IMR-90 (cell line): ENCODE measurements around the gene TRIM44. TPM values are rescaled to one million over a fixed set of nuclear protein-coding genes. Genes with fewer than 3 reads are reported as not detected.

Source experiments
- ATAC-seq: fragments of 200-7000 bp; cut with Tn5 transposase; 2 replicates; pipeline ENCODE4 v1.9.1; 2020; ENCODE audit warnings: low read depth, mild to moderate bottlenecking, moderate library complexity
- BruUV-seq: library from RNA; stranded (reverse); fragments of 400-500 nt; replicated peaks from 2 replicates; lab custom pipeline; 2021; lab: Mats Ljungman, UMichigan
- CTCF ChIA-PET: fragments of 300-600 bp; formaldehyde crosslinking; extraction: SDS; loops from one replicate; lab custom pipeline; 2021; ENCODE audit warnings: antibody characterized with exemption; lab: Yijun Ruan, JAX
- POLR2A ChIA-PET: fragments of 300-600 bp; sonication (Branson Sonifier 250); formaldehyde crosslinking; loops from one replicate; lab custom pipeline; 2022; ENCODE audit warnings: antibody characterized with exemption; ENCODE audit not compliant: unreplicated experiment; lab: Charles Lee
- DNase-seq: peaks from one replicate; pipeline ENCODE4 v3.0.0; 2013
- H2AFZ ChIP-seq: replicated peaks from 2 replicates; pipeline ENCODE3; 2013; ENCODE audit warnings: low read length, mild to moderate bottlenecking; ENCODE audit not compliant: poor library complexity
- H2AK5ac ChIP-seq: 2 replicates; pipeline ENCODE4 v1.6.1; 2013; ENCODE audit warnings: low read depth, low read length, inconsistent platforms
- H2AK9ac ChIP-seq: replicated peaks from 2 replicates; pipeline ENCODE3; 2013; ENCODE audit warnings: mild to moderate bottlenecking, low read depth, low read length, moderate library complexity; ENCODE audit not compliant: poor library complexity
- H2BK120ac ChIP-seq: 2 replicates; pipeline ENCODE4 v1.6.1; 2013; ENCODE audit warnings: low read depth, low read length, inconsistent platforms
- H2BK15ac ChIP-seq: 3 replicates; pipeline ENCODE4 v1.6.1; 2013; ENCODE audit warnings: low read depth, low read length, inconsistent platforms
- H2BK20ac ChIP-seq: 2 replicates; pipeline ENCODE4 v1.6.1; 2013; ENCODE audit warnings: low read depth, mild to moderate bottlenecking, inconsistent platforms, low read length, moderate library complexity
- H2BK5ac ChIP-seq: 2 replicates; pipeline ENCODE4 v1.6.1; 2013; ENCODE audit warnings: mild to moderate bottlenecking, low read depth, low read length, inconsistent platforms; ENCODE audit not compliant: poor library complexity, severe bottlenecking
- H3K14ac ChIP-seq: replicated peaks from 2 replicates; pipeline ENCODE4 v1.6.1; 2013; ENCODE audit warnings: low read depth, low read length, inconsistent platforms
- H3K18ac ChIP-seq: 2 replicates; pipeline ENCODE4 v1.6.1; 2013; ENCODE audit warnings: low read depth, low read length, control low read depth
- H3K23ac ChIP-seq: 2 replicates; pipeline ENCODE4 v1.6.1; 2013; ENCODE audit warnings: low read depth, low read length, inconsistent platforms
- H3K27ac ChIP-seq: 2 replicates; pipeline ENCODE4 v1.5.1; 2013; ENCODE audit warnings: mild to moderate bottlenecking, control low read depth, low read length; ENCODE audit not compliant: insufficient read depth
- H3K27me3 ChIP-seq: 2 replicates; pipeline ENCODE4 v1.6.1; 2013; ENCODE audit warnings: low read length; ENCODE audit not compliant: control insufficient read depth, insufficient read depth
- H3K36me3 ChIP-seq: 2 replicates; pipeline ENCODE4 v1.6.1; 2013; ENCODE audit warnings: low read length, mixed read lengths; ENCODE audit not compliant: control insufficient read depth, insufficient read depth
- H3K4ac ChIP-seq: 2 replicates; pipeline ENCODE4 v1.6.1; 2013; ENCODE audit warnings: low read depth, low read length, inconsistent platforms
- H3K4me1 ChIP-seq: 2 replicates; pipeline ENCODE4 v1.6.1; 2013; ENCODE audit warnings: low read length, mixed read lengths; ENCODE audit not compliant: control insufficient read depth, insufficient read depth
- H3K4me2 ChIP-seq: 2 replicates; pipeline ENCODE4 v1.6.1; 2013; ENCODE audit warnings: low read depth, mild to moderate bottlenecking, control low read depth, low read length, moderate library complexity
- H3K4me3 ChIP-seq: 2 replicates; pipeline ENCODE4 v1.5.1; 2013; ENCODE audit warnings: low read depth, mild to moderate bottlenecking, control low read depth, low read length, moderate library complexity; ENCODE audit not compliant: insufficient read depth
- H3K56ac ChIP-seq: 2 replicates; pipeline ENCODE4 v1.6.1; 2013; ENCODE audit warnings: low read length, inconsistent platforms; ENCODE audit not compliant: insufficient read depth; ENCODE audit errors: extremely low read depth
- H3K79me1 ChIP-seq, 2 experiments: 2 replicates each; pipeline ENCODE4 v1.6.1; 2013; ENCODE audit warnings: low read length in 2 of 2, inconsistent platforms in 1 of 2, low read depth in 1 of 2
- H3K9ac ChIP-seq: 2 replicates; pipeline ENCODE4 v1.6.1; 2013; ENCODE audit warnings: low read depth, low read length, control low read depth
- H3K9me1 ChIP-seq: 2 replicates; pipeline ENCODE4 v1.6.1; 2013; ENCODE audit warnings: low read length, inconsistent platforms; ENCODE audit not compliant: insufficient read depth
- H3K9me3 ChIP-seq: 2 replicates; pipeline ENCODE4 v1.6.1; 2013; ENCODE audit warnings: low read length; ENCODE audit not compliant: control insufficient read depth, insufficient read depth
- H4K20me1 ChIP-seq: 2 replicates; pipeline ENCODE4 v1.6.1; 2013; ENCODE audit warnings: low read length, inconsistent platforms; ENCODE audit not compliant: insufficient read depth
- H4K5ac ChIP-seq: 2 replicates; pipeline ENCODE4 v1.6.1; 2013; ENCODE audit warnings: mild to moderate bottlenecking, low read depth, low read length, control low read depth
- H4K8ac ChIP-seq, 2 experiments: 2 replicates each; pipeline ENCODE4 v1.6.1; 2013; ENCODE audit warnings: low read depth in 2 of 2, low read length in 2 of 2, control low read depth in 1 of 2, inconsistent platforms in 1 of 2
- H4K91ac ChIP-seq: 2 replicates; pipeline ENCODE4 v1.6.1; 2013; ENCODE audit warnings: low read depth, low read length, inconsistent platforms; ENCODE audit not compliant: insufficient read depth
- BHLHE40 ChIP-seq: fragments of 150-350 bp; IDR thresholded peaks from 2 replicates; pipeline ENCODE4 v1.6.1; 2016; ENCODE audit warnings: mild to moderate bottlenecking, low read depth, low read length
- CEBPB ChIP-seq: IDR thresholded peaks from 2 replicates; pipeline ENCODE4 v1.6.1; 2012; ENCODE audit warnings: low read depth, low read length, improper control_type of control experiment
- CTCF ChIP-seq: conservative IDR thresholded peaks from 2 replicates; pipeline ENCODE4 v1.5.1; 2012; ENCODE audit warnings: mild to moderate bottlenecking, low read depth, low read length, improper control_type of control experiment
- ELK1 ChIP-seq: fragments of 150-350 bp; IDR thresholded peaks from 2 replicates; pipeline ENCODE4 v1.6.1; 2016; ENCODE audit warnings: low read depth, mild to moderate bottlenecking, low read length, moderate library complexity, borderline replicate concordance
- FOS ChIP-seq: fragments of 150-350 bp; IDR thresholded peaks from 2 replicates; pipeline ENCODE4 v1.6.1; 2016; ENCODE audit warnings: low read depth, low read length
- MAFK ChIP-seq: IDR thresholded peaks from 2 replicates; pipeline ENCODE4 v1.6.1; 2012; ENCODE audit warnings: low read depth, low read length, improper control_type of control experiment
- MXI1 ChIP-seq: IDR thresholded peaks from 2 replicates; pipeline ENCODE4 v1.6.1; 2012; ENCODE audit warnings: low read depth, mild to moderate bottlenecking, low read length, moderate library complexity, borderline replicate concordance
- NFE2L2 ChIP-seq: fragments of 150-350 bp; IDR thresholded peaks from 2 replicates; pipeline ENCODE4 v1.6.1; 2016; ENCODE audit warnings: low read depth, mild to moderate bottlenecking, low read length
- RCOR1 ChIP-seq: IDR thresholded peaks from 2 replicates; pipeline ENCODE4 v1.6.1; 2012; ENCODE audit warnings: mild to moderate bottlenecking, low read length, improper control_type of control experiment; ENCODE audit not compliant: insufficient replicate concordance
- SMC3 ChIP-seq: fragments of 150-350 bp; IDR thresholded peaks from 2 replicates; pipeline ENCODE4 v1.6.1; 2016; ENCODE audit warnings: low read depth, mild to moderate bottlenecking, antibody characterized with exemption, low read length, moderate library complexity
- WGBS, 2 experiments: methylation state at CpG; one replicate each; pipeline versions ENCODE4 v1.1.5 to v1.1.7; 2013; ENCODE audit warnings: missing lambda C conversion rate in 2 of 2; ENCODE audit not compliant: insufficient read length in 1 of 2; ENCODE audit errors: extremely low coverage in 2 of 2; 5-methylcytosine and 5-hydroxymethylcytosine counted together
- dilution Hi-C: fragments of 300-500 bp; cut with HindIII; formaldehyde crosslinking; loops from one replicate; pipeline ENCODE4 v1.14.3; 2018; ENCODE audit warnings: low sequenced_read_pairs; ENCODE audit not compliant: unreplicated experiment
- in situ Hi-C: fragments of 300-500 bp; cut with MboI; formaldehyde crosslinking; loops from 3 replicates; pipeline ENCODE4 v1.14.3; 2019; ENCODE audit warnings: low sequenced_read_pairs, inconsistent platforms, mixed read lengths
- intact Hi-C: fragments of 100-400 bp; cut with micrococcal nuclease; formaldehyde crosslinking; loops from 2 replicates; pipeline ENCODE4 v1.10.0; 2022
- polyA plus RNA-seq, 3 experiments: library from polyadenylated mRNA; depleted of rRNA; stranded (reverse); fragments of >200 nt; gene quantifications; 2 replicates each; pipeline ENCODE4 v1.2.3, GENCODE V29; 2012; ENCODE audit warnings: low replicate concordance in 1 of 3
- total RNA-seq: library from RNA; depleted of rRNA; stranded (reverse); fragments of >200 nt; gene quantifications from 2 replicates; pipeline ENCODE4 v1.2.3, GENCODE V29; 2012

The TRIM44 gene
- total and polyA plus RNA-seq, 2 of the 4 experiments (the other 2 are of a cell fraction): 50.7 to 104 TPM

GRCh38 chr11:35747668-35748067 is 85.1 kb downstream of the TRIM44 start (continued):
- TF ChIP-seq MXI1: no peak
- no peak for TF ChIP-seq BHLHE40

GRCh38 chr11:35748644-35749043 is 86.1 kb downstream of the TRIM44 start:
- Histone ChIP-seq H3K9me3 (no peaks in the 10 kb centered on the region), H3K27me3 (no peaks in the 10 kb centered on the region), H2AK9ac (no peak overlapping the region), H2AK5ac (no peak overlapping the region), H3K9me1 (peaks cover 5% of the 10 kb centered on the region; the same call in 1 of the 2 replicates), H2AFZ (no peak overlapping the region), H4K20me1 (no peaks in the 10 kb centered on the region; the same call in 1 of the 2 replicates), H2BK5ac (no peak overlapping the region), H2BK120ac (no peak overlapping the region), H2BK15ac (no peak overlapping the region), H3K23ac (no peak overlapping the region), H3K14ac (no peak overlapping the region), H4K8ac (no peak overlapping the region), H3K79me1 (peaks cover 10 to 36% of the 10 kb centered on the region in 2 experiments), H3K4me1 (peaks cover 6% of the 10 kb centered on the region; the same call in 1 of the 2 replicates), H3K4me3 (no peak overlapping the region), H3K4me2 (no peak overlapping the region), H4K91ac (no peak overlapping the region), H2BK20ac (no peak overlapping the region), H3K18ac (no peak overlapping the region), H4K5ac (no peak overlapping the region), H3K27ac (no peak overlapping the region), H3K36me3 (peaks cover 2% of the 10 kb centered on the region), H3K9ac (no peak overlapping the region), H3K56ac (no peak overlapping the region), H3K4ac (no peak overlapping the region)
- POLR2A ChIA-PET: no interaction called here
- intact Hi-C loops (no loop called here), dilution Hi-C loops (no loop called here), in situ Hi-C loops (no loop called here)
- no CpG with 5 or more reads among the region's 1 CpG for WGBS, 2 experiments
- no peak for ATAC-seq
- CTCF ChIA-PET: no interaction called here
- TF ChIP-seq CTCF: no peak
- TF ChIP-seq SMC3: no peak
- TF ChIP-seq MAFK: no peak
- TF ChIP-seq CEBPB: no peak
- no peak for TF ChIP-seq ELK1
- no peak for TF ChIP-seq RCOR1
- no peak for TF ChIP-seq FOS
- no peak for TF ChIP-seq NFE2L2
- BruUV-seq: no TSS peak
- no peak for DNase-seq
